ENCODE results near the gene ZNF385C.
"Not testable (repeated sequence)": the region's sequence is repeated elsewhere in the genome, so short reads cannot be mapped to it uniquely, and the experiment has no call there.

Gene ZNF385C

GRCh38 chr17:42016941-42017865, 81.1 kb downstream of the ZNF385C start, which contains the start of gene DNAJC7:
Gene DNAJC7, minus strand, starts transcription at chr17:42017439. Its CDS starts 23 bp downstream, at chr17:42017416.
- peak; percentile 94 for DNase-seq

GRCh38 chr17:42016411-42016831, 81.9 kb downstream of the ZNF385C start:
- DNase-seq: no peak

- not testable (repeated sequence) for DNase-seq
These were observed 84.5 kb downstream of the ZNF385C start for GRCh38 chr17:42013740-42014139.

- not testable (repeated sequence) for DNase-seq
These were observed 85.9 kb downstream of the ZNF385C start for GRCh38 chr17:42012363-42012762.

GRCh38 chr17:42010898-42011516, 87.3 kb downstream of the ZNF385C start:
- no peak for DNase-seq

GRCh38 chr17:42010266-42010680, 88.0 kb downstream of the ZNF385C start:
- not testable (repeated sequence) for DNase-seq

- no peak for DNase-seq
These were observed 89.1 kb downstream of the ZNF385C start for GRCh38 chr17:42009170-42009569.

GRCh38 chr17:42005166-42005565, 93.1 kb downstream of the ZNF385C start:
- DNase-seq: no peak

- DNase-seq: no peak
These were observed 95.4 kb downstream of the ZNF385C start for GRCh38 chr17:42002792-42003301.

- DNase-seq: no peak
These were observed 96.0 kb downstream of the ZNF385C start for GRCh38 chr17:42002175-42002791.

- no peak for DNase-seq
These were observed 96.5 kb downstream of the ZNF385C start for GRCh38 chr17:42001729-42002128.

GRCh38 chr17:42000413-42001133, 97.7 kb downstream of the ZNF385C start:
- DNase-seq: no peak

- DNase-seq: no peak
These were observed 99.8 kb downstream of the ZNF385C start for GRCh38 chr17:41998497-41998896.

GRCh38 chr17:41996855-41997164, 101.5 kb downstream of the ZNF385C start:
- DNase-seq: no peak

- DNase-seq: no peak
These were observed 105.7 kb downstream of the ZNF385C start for GRCh38 chr17:41992576-41992975.

- DNase-seq: no peak
These were observed 108.4 kb downstream of the ZNF385C start for GRCh38 chr17:41989702-41990419.

- no peak for DNase-seq
These were observed 109.9 kb downstream of the ZNF385C start for GRCh38 chr17:41988418-41988817.

GRCh38 chr17:41987642-41988041, 110.6 kb downstream of the ZNF385C start:
- DNase-seq: no peak

- no peak for DNase-seq
These were observed 111.6 kb downstream of the ZNF385C start for GRCh38 chr17:41986634-41987033.

GRCh38 chr17:41985919-41986318, 112.4 kb downstream of the ZNF385C start:
- DNase-seq: no peak

GRCh38 chr17:41984454-41984853, 113.8 kb downstream of the ZNF385C start:
- no peak for DNase-seq

Data from NCI-H146 (cell line).